GM23338 (cell line): ENCODE results near the gene FZD2. TPM values are rescaled to one million over a fixed set of nuclear protein-coding genes. Genes with fewer than 3 reads are reported as not detected.
"Not testable (repeated sequence)": the region's sequence is repeated elsewhere in the genome, so short reads cannot be mapped to it uniquely, and the experiment has no call there.

ENCODE experiments used
- ATAC-seq: fragments of 200-7000 bp; cut with Tn5 transposase; 3 replicates; pipeline ENCODE4 v1.9.1; 2020
- DNase-seq: peaks from one replicate; pipeline ENCODE4 v3.0.0-alpha.2; 2015; ENCODE audit warnings: low spot score
- H2AFZ ChIP-seq: fragments of 200-600 bp; sonication (generic); 2 replicates; pipeline ENCODE4 v1.8.0; 2016; ENCODE audit warnings: antibody characterized with exemption, mild to moderate bottlenecking, moderate library complexity
- H3F3A ChIP-seq: fragments of 200-600 bp; sonication (generic); replicated peaks from 2 replicates; pipeline ENCODE4 v1.8.0; 2017; ENCODE audit warnings: antibody characterized with exemption, mixed run types, low read depth
- H3K27ac ChIP-seq: fragments of 200-600 bp; sonication (generic); 2 replicates; pipeline ENCODE4 v1.6.1; 2016; ENCODE audit warnings: low read depth
- H3K27me3 ChIP-seq: fragments of 200-600 bp; sonication (generic); 2 replicates; pipeline ENCODE4 v1.8.0; 2016; ENCODE audit warnings: mild to moderate bottlenecking, mixed run types, moderate library complexity; ENCODE audit not compliant: insufficient read depth
- H3K36me3 ChIP-seq: fragments of 200-600 bp; sonication (generic); 2 replicates; pipeline ENCODE4 v1.8.0; 2016; ENCODE audit warnings: mild to moderate bottlenecking; ENCODE audit not compliant: insufficient read depth
- H3K4me1 ChIP-seq: fragments of 200-600 bp; sonication (generic); 2 replicates; pipeline ENCODE4 v1.8.0; 2016; ENCODE audit warnings: mild to moderate bottlenecking, moderate library complexity; ENCODE audit not compliant: insufficient read depth
- H3K4me2 ChIP-seq: fragments of 200-600 bp; sonication (generic); 2 replicates; pipeline ENCODE4 v1.7.1; 2017; ENCODE audit warnings: mixed run types
- H3K4me3 ChIP-seq: fragments of 200-600 bp; sonication (generic); 2 replicates; pipeline ENCODE4 v1.6.1; 2016; ENCODE audit warnings: mixed run types
- H3K79me2 ChIP-seq: fragments of 200-600 bp; sonication (generic); replicated peaks from 2 replicates; pipeline ENCODE4 v1.8.0; 2017; ENCODE audit warnings: mild to moderate bottlenecking; ENCODE audit not compliant: insufficient read depth
- H3K9me2 ChIP-seq: fragments of 200-600 bp; sonication (generic); 2 replicates; pipeline ENCODE4 v1.8.0; 2017; ENCODE audit not compliant: insufficient read depth
- H4K20me1 ChIP-seq: fragments of 200-600 bp; sonication (generic); replicated peaks from 2 replicates; pipeline ENCODE4 v1.8.0; 2017; ENCODE audit warnings: mild to moderate bottlenecking; ENCODE audit not compliant: insufficient read depth
- H3K27ac Mint-ChIP-seq: 2 replicates; pipeline ENCODE4 v1.8.0; 2020; ENCODE audit warnings: inconsistent platforms, mild to moderate bottlenecking, moderate library complexity, mixed read lengths
- H3K27me3 Mint-ChIP-seq: 3 replicates; pipeline ENCODE4 v1.8.0; 2022; ENCODE audit warnings: low read depth, mild to moderate bottlenecking, moderate library complexity, mixed read lengths, inconsistent platforms; ENCODE audit not compliant: insufficient read depth, poor library complexity
- H3K36me3 Mint-ChIP-seq: 3 replicates; pipeline ENCODE4 v1.8.0; 2021; ENCODE audit warnings: low read depth, mild to moderate bottlenecking, inconsistent platforms, moderate library complexity, mixed read lengths
- H3K4me1 Mint-ChIP-seq: 3 replicates; pipeline ENCODE4 v1.8.0; 2020; ENCODE audit warnings: mild to moderate bottlenecking, inconsistent platforms, mixed read lengths
- H3K4me3 Mint-ChIP-seq: 3 replicates; pipeline ENCODE4 v1.8.0; 2021; ENCODE audit warnings: moderate library complexity, mild to moderate bottlenecking, inconsistent platforms, mixed read lengths
- H3K9me3 Mint-ChIP-seq: 3 replicates; pipeline ENCODE4 v1.8.0; 2020; ENCODE audit warnings: moderate library complexity, mild to moderate bottlenecking, inconsistent platforms, mixed read lengths
- CTCF ChIP-seq, 2 experiments: fragments of 200-600 bp in 1 of 2; sonication (generic) in 1 of 2; conservative IDR thresholded peaks; 2 replicates each; pipeline versions ENCODE4 v1.5.1 to v1.6.1; 2016 to 2017; ENCODE audit warnings: antibody characterized with exemption in 2 of 2, low read depth in 2 of 2, mild to moderate bottlenecking in 2 of 2, moderate library complexity in 1 of 2
- ETS1 ChIP-seq: IDR thresholded peaks from 2 replicates; pipeline ENCODE4 v1.6.1; 2016; ENCODE audit warnings: antibody characterized with exemption
- EZH2phosphoT487 ChIP-seq: fragments of 200-600 bp; sonication (generic); IDR thresholded peaks from one replicate; pipeline ENCODE4 v1.8.1; 2018; ENCODE audit warnings: antibody characterized with exemption; ENCODE audit not compliant: unreplicated experiment
- JUNB ChIP-seq: IDR thresholded peaks from one replicate; pipeline ENCODE4 v1.6.1; 2016; ENCODE audit warnings: antibody characterized with exemption; ENCODE audit not compliant: unreplicated experiment
- REST ChIP-seq: IDR thresholded peaks from one replicate; pipeline ENCODE4 v1.6.1; 2018; ENCODE audit warnings: antibody characterized with exemption; ENCODE audit not compliant: unreplicated experiment
- ZNF331 ChIP-seq: fragments of 250-450 bp; sonication (Bioruptor Pico); IDR thresholded peaks from 2 replicates; pipeline ENCODE4 v1.5.0; 2020; ENCODE audit warnings: low read depth, mild to moderate bottlenecking, moderate library complexity
- polyA plus RNA-seq: library from polyadenylated mRNA; unstranded; fragments of >200 nt; fragmentation: Nextera tagmentation; extraction: Ambion mirVana; gene quantifications from 2 replicates; pipeline ENCODE4 v1.2.1, GENCODE V29; 2016
- total RNA-seq: library from RNA; depleted of rRNA; stranded (reverse); fragments of >200 nt; shearing (Covaris generic); gene quantifications from 2 replicates; pipeline ENCODE4 v1.2.3, GENCODE V29; 2014

FZD2 gene
- total and polyA plus RNA-seq, 2 experiments from 2014 or later = 6.2 to 7.6 TPM

GRCh38 chr17:44536090-44536953 is 21.0 kb upstream of the FZD2 start:
- H3K27ac Mint-ChIP-seq = no peak overlapping the region
- ATAC-seq (no peak), DNase-seq (peak; percentile 17)
- H3K27me3 Mint-ChIP-seq = peaks cover 57% of the 10 kb centered on the region
- Histone ChIP-seq H3K4me2 (peak overlapping the region; percentile 49; the same call in 1 of the 2 replicates), H3K27me3 (peaks cover 71% of the 10 kb centered on the region), H3K36me3 (no peaks in the 10 kb centered on the region), H4K20me1 (no peaks in the 10 kb centered on the region), H3K4me3 (no peak overlapping the region), H2AFZ (peak overlapping the region; percentile 7; the same call in 1 of the 2 replicates), H3K9me2 (no peaks in the 10 kb centered on the region), H3F3A (peaks cover 19% of the 10 kb centered on the region), H3K79me2 (no peaks in the 10 kb centered on the region), H3K27ac (no peak overlapping the region), H3K4me1 (peaks cover 42% of the 10 kb centered on the region)
- TF ChIP-seq ZNF331 (CRISPR knock-in tag) (no peak), JUNB (no peak), REST (no peak), ETS1 (no peak), CTCF (conservative IDR thresholded peaks at IDR 0.05; ENCODE audit: low read depth in 2 of 2) (0 out of 4 replicates have a peak, but pooled peaks of 1 of the 2 experiments have one; percentile 14), EZH2phosphoT487 (no peak)
- H3K9me3 Mint-ChIP-seq = peaks cover 14% of the 10 kb centered on the region; the same call in 2 of the 3 replicates
- H3K4me1 Mint-ChIP-seq = peaks cover 46% of the 10 kb centered on the region
- peaks cover 9% of the 10 kb centered on the region; the same call in 2 of the 3 replicates for H3K36me3 Mint-ChIP-seq
- H3K4me3 Mint-ChIP-seq = no peak overlapping the region; the same call in 2 of the 3 replicates

- not testable (repeated sequence) for H3K36me3 Mint-ChIP-seq, ATAC-seq, H3K79me2 ChIP-seq, H3K4me2 ChIP-seq, H3K4me3 ChIP-seq, H3K9me2 ChIP-seq, DNase-seq, H4K20me1 ChIP-seq, H3K27ac ChIP-seq, H2AFZ ChIP-seq, H3K27ac Mint-ChIP-seq, H3K36me3 ChIP-seq, H3K4me3 Mint-ChIP-seq
- Mint-ChIP-seq H3K4me1 (peaks cover 62% of the 10 kb centered on the region), H3K27me3 (peaks cover 73% of the 10 kb centered on the region), H3K9me3 (peaks cover 14% of the 10 kb centered on the region; the same call in 2 of the 3 replicates)
- peaks cover 83% of the 10 kb centered on the region for H3K27me3 ChIP-seq
- H3F3A ChIP-seq = peaks cover 24% of the 10 kb centered on the region
- H3K4me1 ChIP-seq = peaks cover 57% of the 10 kb centered on the region
Measured at GRCh38 chr17:44537922-44538321, 19.4 kb upstream of the FZD2 start.
